H1 (cell line): Measurements from ENCODE around the gene HYDIN. TPM values are rescaled to one million over a fixed set of nuclear protein-coding genes. Genes with fewer than 3 reads are reported as not detected.

ENCODE experiments used
- CTCF ChIA-PET: fragments of 300-600 bp; sonication (Branson Sonifier 250); formaldehyde crosslinking; loops from one replicate; lab custom pipeline; 2021; ENCODE audit not compliant: partially characterized antibody; lab: Charles Lee
- POLR2A ChIA-PET: fragments of 300-600 bp; sonication (Branson Sonifier 250); formaldehyde crosslinking; loops from one replicate; lab custom pipeline; 2021; ENCODE audit warnings: inconsistent platforms; ENCODE audit not compliant: partially characterized antibody; lab: Charles Lee
- DNase-seq, 2 experiments: peaks; one replicate each; pipeline versions ENCODE4 v3.0.0 to v3.0.0-alpha.2; 2010 to 2022; ENCODE audit warnings: low spot score in 2 of 2, low read depth in 1 of 2, mixed read lengths in 1 of 2
- FAIRE-seq: peaks from 2 replicates; lab custom pipeline; 2011; peaks lifted over from hg19 to GRCh38; lab: Jason Lieb, UNC
- H2AFZ ChIP-seq: 2 replicates; pipeline ENCODE4 v1.8.1; 2012; ENCODE audit warnings: low read length, inconsistent platforms
- H2AK5ac ChIP-seq: 2 replicates; pipeline ENCODE4 v1.6.1; 2013; ENCODE audit warnings: low read depth, low read length
- H2BK120ac ChIP-seq: replicated peaks from 2 replicates; pipeline ENCODE3; 2013; ENCODE audit warnings: low read depth, low read length, inconsistent platforms
- H2BK12ac ChIP-seq: 2 replicates; pipeline ENCODE4 v1.6.1; 2013; ENCODE audit warnings: low read depth, low read length
- H2BK15ac ChIP-seq: 2 replicates; pipeline ENCODE4 v1.6.1; 2013; ENCODE audit warnings: low read length
- H2BK20ac ChIP-seq: 2 replicates; pipeline ENCODE4 v1.6.1; 2013; ENCODE audit warnings: low read length
- H2BK5ac ChIP-seq: 2 replicates; pipeline ENCODE4 v1.6.1; 2013; ENCODE audit warnings: low read depth, low read length
- H3K14ac ChIP-seq: 2 replicates; pipeline ENCODE4 v1.6.1; 2013; ENCODE audit warnings: inconsistent platforms; ENCODE audit not compliant: insufficient read length
- H3K18ac ChIP-seq: 2 replicates; pipeline ENCODE4 v1.6.1; 2013; ENCODE audit warnings: low read length; ENCODE audit errors: extremely low read depth
- H3K23ac ChIP-seq: 2 replicates; pipeline ENCODE4 v1.6.1; 2013; ENCODE audit warnings: inconsistent platforms; ENCODE audit not compliant: insufficient read length
- H3K23me2 ChIP-seq: 2 replicates; pipeline ENCODE4 v1.6.1; 2013; ENCODE audit warnings: low read depth, low read length
- H3K27ac ChIP-seq: 2 replicates; pipeline ENCODE4 v1.6.1; 2011; ENCODE audit warnings: low read depth, low read length, inconsistent platforms
- H3K27me3 ChIP-seq, 4 experiments: replicated peaks in 1 of 4; 1 replicate in 1 of 4; 2 replicates in 3 of 4; pipeline versions ENCODE4 v1.6.1 to v1.8.1; 2011 to 2013; ENCODE audit warnings: low read length in 3 of 4, mild to moderate bottlenecking in 3 of 4, inconsistent platforms in 2 of 4, mixed read lengths in 2 of 4, moderate library complexity in 1 of 4; ENCODE audit not compliant: control insufficient read depth in 3 of 4, insufficient read depth in 3 of 4; ENCODE audit errors: extremely low read depth in 1 of 4
- H3K36me3 ChIP-seq, 4 experiments: 2 replicates each; pipeline versions ENCODE4 v1.6.1 to v1.8.1; 2011 to 2013; ENCODE audit warnings: mild to moderate bottlenecking in 4 of 4, low read length in 3 of 4, moderate library complexity in 2 of 4, control low read depth in 1 of 4, inconsistent platforms in 1 of 4; ENCODE audit not compliant: insufficient read depth in 4 of 4, control insufficient read depth in 2 of 4
- H3K4ac ChIP-seq: replicated peaks from 2 replicates; pipeline ENCODE3; 2013; ENCODE audit warnings: low read length, low read depth, mixed read lengths, inconsistent platforms; ENCODE audit not compliant: insufficient read length
- H3K4me1 ChIP-seq, 4 experiments: replicated peaks in 1 of 4; 1 replicate in 1 of 4; 2 replicates in 3 of 4; pipeline versions ENCODE4 v1.6.1 to v1.8.1; 2011 to 2013; ENCODE audit warnings: low read length in 3 of 4, inconsistent platforms in 2 of 4, mixed read lengths in 1 of 4; ENCODE audit not compliant: insufficient read depth in 4 of 4, control insufficient read depth in 3 of 4
- H3K4me2 ChIP-seq, 2 experiments: 2 replicates each; pipeline versions ENCODE4 v1.6.1 to v1.8.1; 2011 to 2013; ENCODE audit warnings: low read depth in 2 of 2, low read length in 2 of 2, control low read depth in 1 of 2, inconsistent platforms in 1 of 2, mild to moderate bottlenecking in 1 of 2; ENCODE audit not compliant: insufficient read depth in 1 of 2
- H3K4me3 ChIP-seq, 4 experiments: fragments of 200-600, 300-600 bp in 1 of 4; sonication (generic), shearing (Covaris generic), sonication (Bioruptor Twin) in 1 of 4; 2 replicates each; pipeline versions ENCODE4 v1.5.1 to v1.8.1; 2011 to 2016; ENCODE audit warnings: low read length in 4 of 4, low read depth in 3 of 4, control low read depth in 2 of 4, inconsistent platforms in 2 of 4, mild to moderate bottlenecking in 2 of 4, mixed read lengths in 1 of 4, moderate library complexity in 1 of 4; ENCODE audit not compliant: insufficient read depth in 2 of 4; ENCODE audit errors: extremely low read depth in 1 of 4
- H3K56ac ChIP-seq: replicated peaks from 2 replicates; pipeline ENCODE3; 2013; ENCODE audit warnings: low read depth, mild to moderate bottlenecking, mixed read lengths, low read length, inconsistent platforms; ENCODE audit not compliant: insufficient read length
- H3K79me1 ChIP-seq: 2 replicates; pipeline ENCODE4 v1.6.1; 2013; ENCODE audit warnings: low read depth, low read length, control low read depth
- H3K79me2 ChIP-seq, 2 experiments: 2 replicates each; pipeline versions ENCODE4 v1.6.1 to v1.8.1; 2012 to 2013; ENCODE audit warnings: low read length in 2 of 2, mild to moderate bottlenecking in 2 of 2, inconsistent platforms in 1 of 2; ENCODE audit not compliant: insufficient read depth in 2 of 2, control insufficient read depth in 1 of 2
- H3K9ac ChIP-seq, 4 experiments: replicated peaks in 1 of 4; 1 replicate in 1 of 4; 2 replicates in 3 of 4; pipeline versions ENCODE4 v1.6.1 to v1.8.1; 2011 to 2013; ENCODE audit warnings: low read depth in 3 of 4, low read length in 3 of 4, control low read depth in 2 of 4, mild to moderate bottlenecking in 2 of 4, moderate library complexity in 2 of 4, inconsistent platforms in 1 of 4; ENCODE audit errors: extremely low read depth in 1 of 4
- H3K9me3 ChIP-seq, 2 experiments: 2 replicates each; pipeline versions ENCODE4 v1.6.1 to v1.8.1; 2012 to 2013; ENCODE audit warnings: mild to moderate bottlenecking in 2 of 2, moderate library complexity in 2 of 2, control low read depth in 1 of 2, inconsistent platforms in 1 of 2, low read depth in 1 of 2, low read length in 1 of 2, mixed read lengths in 1 of 2; ENCODE audit not compliant: insufficient read depth in 2 of 2
- H4K20me1 ChIP-seq, 2 experiments: replicated peaks in 1 of 2; 2 replicates each; pipeline versions ENCODE3 to v1.8.1; 2011 to 2013; ENCODE audit warnings: inconsistent platforms in 2 of 2, low read length in 2 of 2, mild to moderate bottlenecking in 1 of 2; ENCODE audit not compliant: insufficient read depth in 2 of 2, control insufficient read depth in 1 of 2
- H4K5ac ChIP-seq: 2 replicates; pipeline ENCODE4 v1.6.1; 2013; ENCODE audit warnings: low read length, low read depth, mixed read lengths, inconsistent platforms; ENCODE audit not compliant: insufficient read length
- H4K8ac ChIP-seq: 2 replicates; pipeline ENCODE4 v1.8.0; 2013; ENCODE audit warnings: mild to moderate bottlenecking, moderate library complexity, low read length, inconsistent platforms; ENCODE audit not compliant: insufficient read depth; ENCODE audit errors: extremely low read depth
- H4K91ac ChIP-seq: replicated peaks from 2 replicates; pipeline ENCODE3; 2013; ENCODE audit warnings: low read length, mixed read lengths, inconsistent platforms; ENCODE audit not compliant: insufficient read length
- WGBS, 2 experiments: shearing (Covaris generic) in 1 of 2; methylation state at CpG; one replicate each; pipeline versions ENCODE4 v1.1.6 to v1.1.7; 2013 to 2015; ENCODE audit warnings: low lambda C conversion rate in 2 of 2, mixed read lengths in 2 of 2, inconsistent platforms in 1 of 2, low coverage in 1 of 2, missing lambda C conversion rate in 1 of 2; ENCODE audit not compliant: insufficient replicate concordance in 2 of 2, insufficient coverage in 1 of 2, insufficient read length in 1 of 2; ENCODE audit errors: extremely low coverage in 1 of 2, missing lambda C conversion rate in 1 of 2; 5-methylcytosine and 5-hydroxymethylcytosine counted together
- polyA plus RNA-seq, 7 experiments: library from polyadenylated mRNA; depleted of rRNA in 3 of 7; stranded (reverse) in 5 of 7; unstranded in 2 of 7; fragments of >200 nt in 5 of 7; fragments of 200-250 nt in 2 of 7; gene quantifications; 1 replicate in 5 of 7; 2 replicates in 1 of 7; 4 replicates in 1 of 7; pipeline versions ENCODE4 v1.2.1 to v1.2.3, GENCODE V29; 2011 to 2013; ENCODE audit warnings: missing spikeins in 2 of 7, mixed read lengths in 2 of 7
- total RNA-seq: library from RNA; stranded (reverse); fragmentation: NEBNext Ultra II Directional; extraction: Animal tissue kit (Norgen Biotek cat#: 25700); gene quantifications from 2 replicates; pipeline ENCODE4 v1.2.1, GENCODE V29; 2021

The HYDIN gene
- total and polyA plus RNA-seq, 2 of the 8 experiments (the other 6 are each of a cell fraction or from before 2014, with no cell fraction given), result 1.1 to 1.8 TPM

- DNase-seq (no peak), FAIRE-seq (no peak)
- no peak overlapping the region for H4K5ac ChIP-seq
- H2BK120ac ChIP-seq, result no peak overlapping the region
- H3K36me3 ChIP-seq, result peaks cover 0 to 5% (median under 1%) of the 10 kb centered on the region in 4 experiments; a peak in 4 of 8 replicates
- H3K56ac ChIP-seq, result no peak overlapping the region
- no peaks in the 10 kb centered on the region for H3K79me2 ChIP-seq
- H3K4me2 ChIP-seq, result no peak overlapping the region
- no peak overlapping the region for H2AK5ac ChIP-seq
- ChIA-PET CTCF (interaction anchor here (1.0 to 5.2 kb wide), 6 partner anchors 86 to 620 kb away, joined by 3 to 35 read pairs (median 4); no protein-coding TSS in a partner anchor), POLR2A (no interaction called here)
- no peaks in the 10 kb centered on the region for H3K27me3 ChIP-seq
- H3K4me1 ChIP-seq, result no peaks in the 10 kb centered on the region
- H2BK12ac ChIP-seq, result no peak overlapping the region
- no peak overlapping the region; a peak in 1 of 7 replicates for H3K9ac ChIP-seq
- no peak overlapping the region for H2BK5ac ChIP-seq
- 87% methylated on average over 4 of the region's 4 CpGs; no CpG with 5 or more reads in 1 of the 2 experiments for WGBS, 2 experiments
- no peak overlapping the region for H4K91ac ChIP-seq
- no peak overlapping the region for H3K27ac ChIP-seq
- H3K4me3 ChIP-seq, result no peak overlapping the region
- H3K4ac ChIP-seq, result no peak overlapping the region
- H4K8ac ChIP-seq, result no peak overlapping the region
- H3K23me2 ChIP-seq, result no peaks in the 10 kb centered on the region
- H2BK20ac ChIP-seq, result no peak overlapping the region
- no peaks in the 10 kb centered on the region; the same call in 1 of the 2 replicates for H3K79me1 ChIP-seq
- H3K18ac ChIP-seq, result no peak overlapping the region
- no peak overlapping the region for H2BK15ac ChIP-seq
- H3K14ac ChIP-seq, result no peak overlapping the region
- H2AFZ ChIP-seq, result no peak overlapping the region
- peaks cover 0 to 5% of the 10 kb centered on the region in 2 experiments for H4K20me1 ChIP-seq
- H3K9me3 ChIP-seq, result no peaks in the 10 kb centered on the region
- H3K23ac ChIP-seq, result no peak overlapping the region
These were observed 463.9 kb downstream of the HYDIN start for GRCh38 chr16:70766658-70767057.
